Endodermal cell (in vitro differentiated cells): Measurements from ENCODE around the gene OGDHL. TPM values are rescaled to one million over a fixed set of nuclear protein-coding genes. Genes with fewer than 3 reads are reported as not detected.
A peak's percentile ranks its signal among the peaks of the same experiment; 100 is the strongest.

Experiments used
- DNase-seq: peaks from one replicate; pipeline ENCODE4 v3.0.0-alpha.2; 2017
- H3K27ac ChIP-seq: 2 replicates; pipeline ENCODE4 v1.5.1; 2013; ENCODE audit warnings: mild to moderate bottlenecking, low read depth, low read length, moderate library complexity
- H3K27me3 ChIP-seq: 2 replicates; pipeline ENCODE4 v1.6.1; 2013; ENCODE audit warnings: mild to moderate bottlenecking, low read length, moderate library complexity; ENCODE audit not compliant: insufficient read depth, control insufficient read depth, poor library complexity, severe bottlenecking
- H3K36me3 ChIP-seq: 2 replicates; pipeline ENCODE4 v1.7.0; 2013; ENCODE audit warnings: mild to moderate bottlenecking, low read length, moderate library complexity; ENCODE audit not compliant: control insufficient read depth, insufficient read depth
- H3K4me1 ChIP-seq: one replicate; pipeline ENCODE4 v1.7.0; 2013; ENCODE audit warnings: low read length; ENCODE audit not compliant: control insufficient read depth, insufficient read depth
- H3K4me3 ChIP-seq: 2 replicates; pipeline ENCODE4 v1.5.1; 2013; ENCODE audit warnings: mild to moderate bottlenecking, low read length, moderate library complexity
- H3K9ac ChIP-seq: 2 replicates; pipeline ENCODE4 v1.6.1; 2013; ENCODE audit warnings: mild to moderate bottlenecking, low read length, moderate library complexity; ENCODE audit not compliant: poor library complexity, severe bottlenecking; ENCODE audit errors: extremely low read depth
- H3K9me3 ChIP-seq: 2 replicates; pipeline ENCODE4 v1.6.1; 2013; ENCODE audit warnings: mild to moderate bottlenecking, low read length, moderate library complexity; ENCODE audit not compliant: control insufficient read depth
- H3K27ac Mint-ChIP-seq: 2 replicates; pipeline ENCODE4 v1.8.0; 2020; ENCODE audit warnings: mixed read lengths
- H3K27me3 Mint-ChIP-seq: 2 replicates; pipeline ENCODE4 v1.8.0; 2021; ENCODE audit warnings: mild to moderate bottlenecking, mixed read lengths; ENCODE audit not compliant: insufficient read depth
- H3K36me3 Mint-ChIP-seq: 2 replicates; pipeline ENCODE4 v1.8.0; 2020; ENCODE audit warnings: low read depth, mixed read lengths
- H3K4me1 Mint-ChIP-seq: 2 replicates; pipeline ENCODE4 v1.8.0; 2020; ENCODE audit warnings: mixed read lengths
- H3K4me3 Mint-ChIP-seq: 2 replicates; pipeline ENCODE4 v1.8.0; 2020; ENCODE audit warnings: mild to moderate bottlenecking, moderate library complexity, mixed read lengths
- H3K9me3 Mint-ChIP-seq: 2 replicates; pipeline ENCODE4 v1.8.0; 2020; ENCODE audit warnings: mild to moderate bottlenecking, mixed read lengths
- CTCF ChIP-seq: fragments of 200-600 bp; sonication (generic); conservative IDR thresholded peaks from 2 replicates; pipeline ENCODE4 v1.5.0; 2021; ENCODE audit warnings: antibody characterized with exemption, mild to moderate bottlenecking
- WGBS, 2 experiments: methylation state at CpG; one replicate each; pipeline versions ENCODE4 v1.1.5 to v1.1.7; 2013; ENCODE audit warnings: missing lambda C conversion rate in 2 of 2, mixed read lengths in 1 of 2; ENCODE audit not compliant: insufficient coverage in 1 of 2, insufficient read length in 1 of 2; 5-methylcytosine and 5-hydroxymethylcytosine counted together
- total RNA-seq, 2 donors: library from RNA; stranded (reverse); fragmentation: NEBNext Ultra II Directional in 1 of 2; extraction: Animal tissue kit (Norgen Biotek cat#: 25700) in 1 of 2; gene quantifications; 2 replicates in 1 of 2; 3 replicates in 1 of 2; pipeline ENCODE4 v1.2.1, GENCODE V29; 2021

The OGDHL gene
- total RNA-seq, 2 donors from 2014 or later, result 13.0 to 14.6 TPM

GRCh38 chr10:49760789-49761188 lies 1.3 kb downstream of the OGDHL start:
- no peak overlapping the region for H3K4me3 ChIP-seq

GRCh38 chr10:49759787-49760551 lies 2.2 kb downstream of the OGDHL start:
- Histone ChIP-seq H3K36me3 (no peaks in the 10 kb centered on the region), H3K27ac (no peak overlapping the region), H3K4me1 (peaks cover 6% of the 10 kb centered on the region), H3K27me3 (no peaks in the 10 kb centered on the region), H3K9me3 (no peaks in the 10 kb centered on the region), H3K9ac (no peak overlapping the region), H3K4me3 (no peak overlapping the region)
- TF ChIP-seq CTCF, result no peak
- peaks cover 16% of the 10 kb centered on the region for H3K4me1 Mint-ChIP-seq
- WGBS, 2 experiments, result 88 to 89% methylated on average over 5 to 10 of the region's 10 CpGs
- no peaks in the 10 kb centered on the region for H3K27me3 Mint-ChIP-seq
- no peaks in the 10 kb centered on the region for H3K36me3 Mint-ChIP-seq
- H3K4me3 Mint-ChIP-seq, result no peak overlapping the region
- DNase-seq, result peak; percentile 47
- H3K9me3 Mint-ChIP-seq, result no peaks in the 10 kb centered on the region
- no peak overlapping the region for H3K27ac Mint-ChIP-seq

More at GRCh38 chr10:49760789-49761188, 1.3 kb downstream of the OGDHL start:
- no peaks in the 10 kb centered on the region for H3K27me3 ChIP-seq
- Mint-ChIP-seq H3K9me3 (no peaks in the 10 kb centered on the region), H3K27me3 (no peaks in the 10 kb centered on the region), H3K4me3 (peak overlapping the region; percentile 62), H3K36me3 (no peaks in the 10 kb centered on the region), H3K4me1 (peaks cover 9% of the 10 kb centered on the region), H3K27ac (no peak overlapping the region)
- DNase-seq, result peak; percentile 46
- H3K27ac ChIP-seq, result no peak overlapping the region
- no peaks in the 10 kb centered on the region for H3K9me3 ChIP-seq
- peaks cover 2% of the 10 kb centered on the region for H3K4me1 ChIP-seq
- no peak overlapping the region for H3K9ac ChIP-seq
- TF ChIP-seq CTCF, result no peak
- H3K36me3 ChIP-seq, result no peaks in the 10 kb centered on the region
- 86 to 100% methylated on average over 1 to 3 of the region's 3 CpGs for WGBS, 2 experiments

- H3K27me3 ChIP-seq, result no peaks in the 10 kb centered on the region
- TF ChIP-seq CTCF, result no peak
- no peaks in the 10 kb centered on the region for H3K9me3 Mint-ChIP-seq
- H3K36me3 Mint-ChIP-seq, result no peaks in the 10 kb centered on the region
- peak; percentile 38 for DNase-seq
- no peaks in the 10 kb centered on the region for H3K9me3 ChIP-seq
- no peak overlapping the region for H3K4me3 Mint-ChIP-seq
- H3K36me3 ChIP-seq, result no peaks in the 10 kb centered on the region
- H3K27me3 Mint-ChIP-seq, result no peaks in the 10 kb centered on the region
- H3K4me1 Mint-ChIP-seq, result peaks cover 11% of the 10 kb centered on the region
- no peak overlapping the region for H3K9ac ChIP-seq
- no peak overlapping the region for H3K4me3 ChIP-seq
- 93% methylated on average over 10 to 15 of the region's 15 CpGs for WGBS, 2 experiments
- peaks cover 6% of the 10 kb centered on the region for H3K4me1 ChIP-seq
- H3K27ac Mint-ChIP-seq, result no peak overlapping the region
- no peak overlapping the region for H3K27ac ChIP-seq
These were observed 3.7 kb downstream of the OGDHL start for GRCh38 chr10:49758249-49758930.
